ENCODE measurements around the gene NIFK.
"Not testable (repeated sequence)": the region's sequence is repeated elsewhere in the genome, so short reads cannot be mapped to it uniquely, and the experiment has no call there.

The NIFK gene

DNA sequence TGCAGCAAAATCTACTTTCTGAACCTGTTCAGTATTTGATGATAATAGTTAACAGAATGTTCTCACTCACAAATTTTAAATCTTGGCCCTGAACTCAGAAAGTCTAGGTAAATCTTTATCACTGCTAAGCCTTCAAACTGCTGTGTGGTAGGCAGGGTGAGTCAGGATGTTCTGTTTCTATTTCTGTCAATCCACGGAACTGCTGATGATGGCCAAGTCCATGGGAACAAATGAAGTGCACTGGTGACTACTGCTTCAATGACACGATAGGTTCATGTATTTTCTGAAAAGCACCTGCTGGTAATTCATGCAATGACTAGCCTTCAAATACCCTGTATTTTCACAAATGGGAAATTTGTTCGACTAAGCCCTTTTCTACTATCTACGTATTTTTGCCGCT is 14.2 kb downstream of the NIFK start:
- Histone ChIP-seq H3K27me3 (no peaks in the 10 kb centered on the region), H3K4me3 (ENCODE audit: low read depth, low read length) (no peak overlapping the region), H3K36me3 (0 out of 2 replicates have a peak, but pooled peaks cover 3% of the 10 kb centered on the region), H3K9me3 (no peaks in the 10 kb centered on the region), H3K4me1 (no peaks in the 10 kb centered on the region)
- TF ChIP-seq, protein P1, sequence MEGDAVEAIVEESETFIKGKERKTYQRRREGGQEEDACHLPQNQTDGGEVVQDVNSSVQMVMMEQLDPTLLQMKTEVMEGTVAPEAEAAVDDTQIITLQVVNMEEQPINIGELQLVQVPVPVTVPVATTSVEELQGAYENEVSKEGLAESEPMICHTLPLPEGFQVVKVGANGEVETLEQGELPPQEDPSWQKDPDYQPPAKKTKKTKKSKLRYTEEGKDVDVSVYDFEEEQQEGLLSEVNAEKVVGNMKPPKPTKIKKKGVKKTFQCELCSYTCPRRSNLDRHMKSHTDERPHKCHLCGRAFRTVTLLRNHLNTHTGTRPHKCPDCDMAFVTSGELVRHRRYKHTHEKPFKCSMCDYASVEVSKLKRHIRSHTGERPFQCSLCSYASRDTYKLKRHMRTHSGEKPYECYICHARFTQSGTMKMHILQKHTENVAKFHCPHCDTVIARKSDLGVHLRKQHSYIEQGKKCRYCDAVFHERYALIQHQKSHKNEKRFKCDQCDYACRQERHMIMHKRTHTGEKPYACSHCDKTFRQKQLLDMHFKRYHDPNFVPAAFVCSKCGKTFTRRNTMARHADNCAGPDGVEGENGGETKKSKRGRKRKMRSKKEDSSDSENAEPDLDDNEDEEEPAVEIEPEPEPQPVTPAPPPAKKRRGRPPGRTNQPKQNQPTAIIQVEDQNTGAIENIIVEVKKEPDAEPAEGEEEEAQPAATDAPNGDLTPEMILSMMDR (IDR thresholded peaks at IDR 0.05; ENCODE audit: low read depth, low read length) = no peak
- no peak for DNase-seq

DNA sequence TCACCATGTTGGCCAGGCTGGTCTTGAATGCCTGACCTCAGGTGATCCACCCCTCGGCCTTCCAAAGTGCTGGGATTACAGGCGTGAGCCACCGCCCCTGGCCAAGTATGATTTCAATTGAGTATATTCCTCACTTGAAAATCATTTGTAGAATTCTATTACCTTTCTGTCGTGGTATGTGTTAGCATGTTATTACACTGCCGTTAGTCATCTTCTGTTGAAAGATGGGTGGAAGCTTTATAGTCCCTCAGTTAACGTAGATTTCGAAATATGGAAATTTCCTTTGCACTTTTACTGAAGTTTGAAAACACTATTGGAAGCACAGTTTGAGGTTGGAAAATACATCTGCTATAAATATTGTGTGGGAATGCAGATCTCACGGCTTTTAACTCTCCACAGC is 14.7 kb downstream of the NIFK start:
- Histone ChIP-seq H3K27me3 (no peaks in the 10 kb centered on the region), H3K36me3 (no peaks in the 10 kb centered on the region), H3K4me3 (ENCODE audit: low read depth, low read length) (no peak overlapping the region), H3K9me3 (no peaks in the 10 kb centered on the region), H3K4me1 (no peaks in the 10 kb centered on the region)
- no peak for DNase-seq
- TF ChIP-seq, protein P1 (IDR thresholded peaks at IDR 0.05; ENCODE audit: low read depth, low read length) = no peak

DNA sequence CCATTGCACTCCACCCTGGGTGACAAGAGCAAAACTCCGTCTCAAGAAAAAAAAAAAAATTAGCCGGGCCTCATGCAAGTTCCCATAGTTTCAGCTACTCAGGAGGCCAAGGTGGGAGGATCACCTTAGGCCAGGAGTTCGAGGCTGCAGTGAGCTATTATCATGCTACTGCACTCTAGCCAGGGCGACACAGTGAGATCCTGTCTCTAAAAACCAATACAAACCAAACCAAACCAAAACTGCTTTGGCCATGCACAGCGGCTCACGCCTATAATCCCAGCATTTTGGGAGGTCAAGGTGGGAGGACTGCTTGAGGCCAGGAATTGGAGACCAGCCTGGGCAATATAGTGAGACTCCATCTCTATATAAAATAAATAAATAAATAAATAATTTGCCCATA is 19.1 kb downstream of the NIFK start:
- H3K4me1 ChIP-seq = no peaks in the 10 kb centered on the region
- no peak for DNase-seq
- H3K36me3 ChIP-seq = no peaks in the 10 kb centered on the region
- no peak overlapping the region for H3K4me3 ChIP-seq (ENCODE audit: low read depth, low read length)
- H3K9me3 ChIP-seq = no peaks in the 10 kb centered on the region
- H3K27me3 ChIP-seq = no peaks in the 10 kb centered on the region
- TF ChIP-seq, protein P1 (IDR thresholded peaks at IDR 0.05; ENCODE audit: low read depth, low read length) = no peak

DNA sequence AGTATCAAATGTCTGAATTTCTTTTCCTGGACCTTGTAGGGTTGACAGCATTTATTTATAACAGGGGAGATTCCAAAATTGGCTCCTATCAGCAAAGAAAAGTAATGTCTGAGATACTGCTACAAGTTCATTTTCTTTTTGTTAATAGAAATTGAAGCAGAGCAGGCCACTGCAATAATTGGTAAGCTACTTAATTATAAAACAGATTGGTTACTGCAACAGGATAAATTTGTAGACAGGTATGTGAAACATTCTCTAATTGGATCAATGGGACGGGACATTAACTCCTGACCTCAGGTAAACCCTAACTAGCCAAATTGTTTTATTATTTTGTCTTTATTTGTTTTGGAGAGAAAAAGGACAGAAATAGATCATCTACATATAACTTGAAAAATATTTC is 20.5 kb downstream of the NIFK start:
- TF ChIP-seq, protein P1 (IDR thresholded peaks at IDR 0.05; ENCODE audit: low read depth, low read length) = no peak

DNA sequence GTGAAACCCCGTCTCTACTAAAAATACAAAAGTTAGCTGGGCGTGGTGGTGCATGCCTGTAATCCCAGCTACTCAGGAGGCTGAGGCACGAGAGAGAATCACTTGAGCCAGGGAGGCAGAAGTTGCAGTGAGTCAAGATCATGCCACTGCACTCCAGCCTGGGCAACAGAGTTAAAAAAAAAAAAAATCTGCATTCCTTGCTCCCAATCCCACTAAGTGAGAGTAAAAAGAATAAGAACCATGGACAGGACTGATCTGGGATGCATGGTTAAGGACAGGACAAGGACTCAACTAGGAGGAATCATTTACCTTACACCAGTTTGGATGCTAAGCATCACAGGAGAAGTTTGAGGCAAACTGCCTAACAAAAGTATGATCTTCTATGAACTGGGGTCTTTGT is 25.2 kb downstream of the NIFK start:
- DNase-seq; H3K27me3 ChIP-seq; H3K4me1 ChIP-seq; H3K36me3 ChIP-seq; H3K4me3 ChIP-seq (ENCODE audit: low read depth, low read length); H3K9me3 ChIP-seq: not testable (repeated sequence)

More for the DNA sequence above, 20.5 kb downstream of the NIFK start:
- H3K4me3 ChIP-seq (ENCODE audit: low read depth, low read length) = no peak overlapping the region
- H3K36me3 ChIP-seq = no peaks in the 10 kb centered on the region
- H3K27me3 ChIP-seq = no peaks in the 10 kb centered on the region
- H3K9me3 ChIP-seq = no peaks in the 10 kb centered on the region
- no peaks in the 10 kb centered on the region for H3K4me1 ChIP-seq
- no peak for DNase-seq

DNA sequence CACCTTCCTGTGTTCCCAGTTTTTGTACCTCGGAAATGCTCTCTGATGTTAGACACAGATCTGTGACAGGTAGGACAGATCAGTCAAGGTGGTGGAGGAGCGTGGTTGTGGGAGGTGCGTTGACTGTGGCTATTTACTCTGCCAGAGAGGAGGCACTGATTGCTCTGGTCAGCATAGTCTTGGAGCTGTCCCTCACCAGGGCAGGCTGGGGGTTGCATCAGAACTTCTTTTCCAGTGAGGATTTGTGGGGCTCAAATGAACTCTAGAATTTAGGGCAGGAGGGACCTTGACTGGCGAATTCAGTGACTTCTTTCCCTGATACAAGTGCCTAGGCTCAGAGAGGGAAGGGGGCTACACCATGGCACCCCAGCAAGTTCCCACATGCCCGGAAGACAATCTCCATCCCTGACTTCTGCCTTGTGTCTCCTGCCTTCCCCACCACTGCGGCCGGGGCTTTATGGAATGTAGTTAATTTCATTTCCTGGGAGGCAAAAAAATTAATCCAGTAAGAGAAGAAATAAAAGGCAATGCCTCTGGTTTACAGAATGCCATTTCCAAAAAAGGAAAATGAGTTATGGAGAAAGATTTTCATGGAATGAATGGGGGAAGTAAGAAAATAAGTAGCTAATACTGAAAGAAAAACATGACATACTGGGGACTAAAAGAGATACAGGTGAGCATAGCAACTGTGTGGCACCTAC is 26.1 kb downstream of the NIFK start:
- no peaks in the 10 kb centered on the region for H3K27me3 ChIP-seq
- TF ChIP-seq, protein P1 (IDR thresholded peaks at IDR 0.05; ENCODE audit: low read depth, low read length) = no peak
- no peak overlapping the region for H3K4me3 ChIP-seq (ENCODE audit: low read depth, low read length)
- H3K36me3 ChIP-seq = no peaks in the 10 kb centered on the region
- no peaks in the 10 kb centered on the region for H3K9me3 ChIP-seq
- H3K4me1 ChIP-seq = no peaks in the 10 kb centered on the region
- no peak for DNase-seq
